ENCODE measurements around the gene CCDC38. TPM values are rescaled to one million over a fixed set of nuclear protein-coding genes. Genes with fewer than 3 reads are reported as not detected.

CCDC38 gene
- total RNA-seq, 1 donor from 2014 or later: 0.13 TPM

- no peak overlapping the region for H3K9ac ChIP-seq
- Mint-ChIP-seq H3K4me3 (no peak overlapping the region), H3K9me3 (peaks cover 2% of the 10 kb centered on the region), H3K27me3 (ENCODE audit: insufficient read depth, low read depth) (peaks cover 2% of the 10 kb centered on the region), H3K27ac (no peak overlapping the region), H3K36me3 (no peaks in the 10 kb centered on the region), H3K4me1 (peaks cover 16% of the 10 kb centered on the region)
- no peak overlapping the region for H3K27ac ChIP-seq
- no peaks in the 10 kb centered on the region for H4K20me1 ChIP-seq (ENCODE audit: low read depth)
- peaks cover 52% of the 10 kb centered on the region for H3F3A ChIP-seq (ENCODE audit: low read depth)
- no peak overlapping the region for H3K4me3 ChIP-seq
- H2AFZ ChIP-seq (replicated peaks): no peak overlapping the region
- H3K79me2 ChIP-seq (ENCODE audit: low read depth): no peaks in the 10 kb centered on the region
- no peak for DNase-seq (ENCODE audit: low spot score)
- H3K36me3 ChIP-seq: no peaks in the 10 kb centered on the region
- no peak for TF ChIP-seq EZH2 (IDR thresholded peaks at IDR 0.05)
- no peak for TF ChIP-seq CTCF (IDR thresholded peaks at IDR 0.05)
- peaks cover 59% of the 10 kb centered on the region for H3K4me1 ChIP-seq
- H3K27me3 ChIP-seq: no peaks in the 10 kb centered on the region
- H3K4me2 ChIP-seq: no peak overlapping the region
- H3K9me3 ChIP-seq (ENCODE audit: low read depth): no peaks in the 10 kb centered on the region
Measured at GRCh38 chr12:95953000-95953399, 10.6 kb upstream of the CCDC38 start.

- Histone ChIP-seq H3K27me3 (no peaks in the 10 kb centered on the region), H3K4me2 (no peak overlapping the region), H3K4me3 (no peak overlapping the region), H3F3A (ENCODE audit: low read depth) (peaks cover 37% of the 10 kb centered on the region), H3K9me3 (ENCODE audit: low read depth) (no peaks in the 10 kb centered on the region), H3K36me3 (no peaks in the 10 kb centered on the region), H3K27ac (no peak overlapping the region), H2AFZ (replicated peaks) (no peak overlapping the region), H3K79me2 (ENCODE audit: low read depth) (no peaks in the 10 kb centered on the region), H3K9ac (no peak overlapping the region), H3K4me1 (peaks cover 49% of the 10 kb centered on the region), H4K20me1 (ENCODE audit: low read depth) (no peaks in the 10 kb centered on the region)
- H3K27ac Mint-ChIP-seq: no peak overlapping the region
- no peak overlapping the region for H3K4me3 Mint-ChIP-seq
- peaks cover 2% of the 10 kb centered on the region for H3K9me3 Mint-ChIP-seq
- no peak for DNase-seq (ENCODE audit: low spot score)
- peaks cover 9% of the 10 kb centered on the region for H3K4me1 Mint-ChIP-seq
- H3K36me3 Mint-ChIP-seq: no peaks in the 10 kb centered on the region
- H3K27me3 Mint-ChIP-seq (ENCODE audit: insufficient read depth, low read depth): peaks cover 2% of the 10 kb centered on the region
- TF ChIP-seq EZH2phosphoT487 (IDR thresholded peaks at IDR 0.05): no peak
- TF ChIP-seq EZH2 (IDR thresholded peaks at IDR 0.05): no peak
- TF ChIP-seq CTCF (IDR thresholded peaks at IDR 0.05): no peak
Measured at GRCh38 chr12:95951515-95951914, 9.1 kb upstream of the CCDC38 start.

- Histone ChIP-seq H3K9ac (no peak overlapping the region), H3K27me3 (peaks cover 1% of the 10 kb centered on the region), H4K20me1 (ENCODE audit: low read depth) (no peaks in the 10 kb centered on the region), H3K4me1 (peaks cover 32% of the 10 kb centered on the region), H3K9me3 (ENCODE audit: low read depth) (no peaks in the 10 kb centered on the region), H3K36me3 (no peaks in the 10 kb centered on the region), H3K4me2 (peak overlapping the region; percentile 53), H3F3A (ENCODE audit: low read depth) (peaks cover 33% of the 10 kb centered on the region), H3K27ac (peak overlapping the region; percentile 23), H3K79me2 (ENCODE audit: low read depth) (no peaks in the 10 kb centered on the region), H3K4me3 (peak overlapping the region; percentile 12), H2AFZ (replicated peaks) (no peak overlapping the region)
- Mint-ChIP-seq H3K9me3 (peaks cover 2% of the 10 kb centered on the region), H3K27me3 (ENCODE audit: insufficient read depth, low read depth) (peaks cover 4% of the 10 kb centered on the region), H3K27ac (no peak overlapping the region), H3K36me3 (no peaks in the 10 kb centered on the region), H3K4me3 (no peak overlapping the region), H3K4me1 (no peaks in the 10 kb centered on the region)
- TF ChIP-seq EZH2phosphoT487 (IDR thresholded peaks at IDR 0.05): no peak
- no peak for TF ChIP-seq EZH2 (IDR thresholded peaks at IDR 0.05)
- peak; percentile 27 for DNase-seq (ENCODE audit: low spot score)
Measured at GRCh38 chr12:95949477-95950206, 7.2 kb upstream of the CCDC38 start.

GRCh38 chr12:95944108-95944704 lies 1.8 kb upstream of the CCDC38 start:
- no peak overlapping the region for H3K27ac ChIP-seq
- Mint-ChIP-seq H3K4me1 (peaks cover 4% of the 10 kb centered on the region), H3K4me3 (peak overlapping the region; percentile 88), H3K27me3 (ENCODE audit: insufficient read depth, low read depth) (peaks cover 10% of the 10 kb centered on the region), H3K36me3 (no peaks in the 10 kb centered on the region), H3K27ac (no peak overlapping the region), H3K9me3 (peaks cover 2% of the 10 kb centered on the region)
- H3K27me3 ChIP-seq: peaks cover 14% of the 10 kb centered on the region
- H2AFZ ChIP-seq (replicated peaks): no peak overlapping the region
- H3F3A ChIP-seq (ENCODE audit: low read depth): peaks cover 34% of the 10 kb centered on the region
- no peaks in the 10 kb centered on the region for H3K36me3 ChIP-seq
- H3K4me2 ChIP-seq: no peak overlapping the region
- no peak for DNase-seq (ENCODE audit: low spot score)
- H3K9ac ChIP-seq: no peak overlapping the region
- H3K79me2 ChIP-seq (ENCODE audit: low read depth): no peaks in the 10 kb centered on the region
- no peak for TF ChIP-seq EZH2phosphoT487 (IDR thresholded peaks at IDR 0.05)
- TF ChIP-seq EZH2 (IDR thresholded peaks at IDR 0.05): no peak
- TF ChIP-seq CTCF (IDR thresholded peaks at IDR 0.05): no peak
- no peaks in the 10 kb centered on the region for H3K9me3 ChIP-seq (ENCODE audit: low read depth)
- H3K4me3 ChIP-seq: no peak overlapping the region
- H4K20me1 ChIP-seq (ENCODE audit: low read depth): no peaks in the 10 kb centered on the region
- peaks cover 6% of the 10 kb centered on the region for H3K4me1 ChIP-seq
